WI38 (cell line): ENCODE results near the gene CCDC93.

Experiments
- H3K4me3 ChIP-seq: 2 replicates; pipeline ENCODE4 v1.5.1; 2011; ENCODE audit warnings: low read depth, mild to moderate bottlenecking, control low read depth, low read length
- TF ChIP-seq, protein P1 (sequence below): IDR thresholded peaks from 2 replicates; pipeline ENCODE4 v1.5.1; 2012; ENCODE audit warnings: low read depth, mild to moderate bottlenecking, control low read depth, low read length

The CCDC93 gene

GRCh38 chr2:117956036-117956796 is 57.7 kb downstream of the CCDC93 start:
- H3K4me3 ChIP-seq: no peak overlapping the region
- TF ChIP-seq, protein P1, sequence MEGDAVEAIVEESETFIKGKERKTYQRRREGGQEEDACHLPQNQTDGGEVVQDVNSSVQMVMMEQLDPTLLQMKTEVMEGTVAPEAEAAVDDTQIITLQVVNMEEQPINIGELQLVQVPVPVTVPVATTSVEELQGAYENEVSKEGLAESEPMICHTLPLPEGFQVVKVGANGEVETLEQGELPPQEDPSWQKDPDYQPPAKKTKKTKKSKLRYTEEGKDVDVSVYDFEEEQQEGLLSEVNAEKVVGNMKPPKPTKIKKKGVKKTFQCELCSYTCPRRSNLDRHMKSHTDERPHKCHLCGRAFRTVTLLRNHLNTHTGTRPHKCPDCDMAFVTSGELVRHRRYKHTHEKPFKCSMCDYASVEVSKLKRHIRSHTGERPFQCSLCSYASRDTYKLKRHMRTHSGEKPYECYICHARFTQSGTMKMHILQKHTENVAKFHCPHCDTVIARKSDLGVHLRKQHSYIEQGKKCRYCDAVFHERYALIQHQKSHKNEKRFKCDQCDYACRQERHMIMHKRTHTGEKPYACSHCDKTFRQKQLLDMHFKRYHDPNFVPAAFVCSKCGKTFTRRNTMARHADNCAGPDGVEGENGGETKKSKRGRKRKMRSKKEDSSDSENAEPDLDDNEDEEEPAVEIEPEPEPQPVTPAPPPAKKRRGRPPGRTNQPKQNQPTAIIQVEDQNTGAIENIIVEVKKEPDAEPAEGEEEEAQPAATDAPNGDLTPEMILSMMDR: no peak

DNA sequence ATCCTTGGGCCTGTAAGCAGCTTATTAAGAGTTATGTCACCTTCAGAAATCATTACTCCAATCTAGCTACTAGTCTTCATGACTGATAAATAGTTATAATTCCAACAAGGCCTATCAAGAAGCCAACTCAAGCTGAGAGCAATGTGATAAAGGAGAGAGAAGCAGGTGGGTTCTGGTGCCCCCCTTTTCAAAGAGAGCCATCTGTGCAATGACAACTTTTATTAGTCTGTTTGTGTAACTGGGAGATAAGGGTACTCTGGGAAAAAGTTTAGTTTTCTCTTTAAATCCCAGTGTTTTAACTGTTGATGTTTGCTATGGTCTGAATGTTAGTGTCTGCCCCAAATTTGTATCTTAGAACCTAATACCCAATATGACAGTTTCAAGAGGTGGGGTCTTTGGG is 60.6 kb downstream of the CCDC93 start:
- no peak overlapping the region for H3K4me3 ChIP-seq

GRCh38 chr2:117952701-117953100 is 61.2 kb downstream of the CCDC93 start:
- H3K4me3 ChIP-seq: no peak overlapping the region
- TF ChIP-seq, protein P1: no peak

More for the DNA sequence above, 60.6 kb downstream of the CCDC93 start:
- TF ChIP-seq, protein P1: no peak

GRCh38 chr2:117952228-117952627 is 61.6 kb downstream of the CCDC93 start:
- TF ChIP-seq, protein P1: no peak

GRCh38 chr2:117949806-117950205 is 64.1 kb downstream of the CCDC93 start:
- TF ChIP-seq, protein P1: no peak
- H3K4me3 ChIP-seq: no peak overlapping the region

More at GRCh38 chr2:117952228-117952627, 61.6 kb downstream of the CCDC93 start:
- H3K4me3 ChIP-seq: no peak overlapping the region

DNA sequence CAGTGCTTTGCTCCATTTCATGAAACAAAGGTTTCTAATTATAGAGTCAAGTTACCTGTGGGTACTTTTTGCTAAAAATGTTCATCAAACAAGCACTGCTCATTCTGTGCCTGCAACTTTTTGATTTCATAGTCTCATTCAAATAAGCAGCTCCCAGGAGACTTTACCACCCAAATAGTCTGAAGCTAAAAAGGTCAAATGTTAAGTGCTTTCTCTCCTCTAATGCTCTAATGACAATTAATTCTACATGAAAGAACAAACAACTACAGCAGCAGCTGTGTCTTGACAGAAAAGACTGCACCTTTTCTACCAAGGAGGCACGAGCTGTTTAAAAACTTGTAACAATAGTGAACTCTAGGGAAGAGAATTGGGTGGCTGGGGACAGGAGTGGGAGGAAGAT is 65.3 kb downstream of the CCDC93 start:
- TF ChIP-seq, protein P1: no peak
- no peak overlapping the region for H3K4me3 ChIP-seq

DNA sequence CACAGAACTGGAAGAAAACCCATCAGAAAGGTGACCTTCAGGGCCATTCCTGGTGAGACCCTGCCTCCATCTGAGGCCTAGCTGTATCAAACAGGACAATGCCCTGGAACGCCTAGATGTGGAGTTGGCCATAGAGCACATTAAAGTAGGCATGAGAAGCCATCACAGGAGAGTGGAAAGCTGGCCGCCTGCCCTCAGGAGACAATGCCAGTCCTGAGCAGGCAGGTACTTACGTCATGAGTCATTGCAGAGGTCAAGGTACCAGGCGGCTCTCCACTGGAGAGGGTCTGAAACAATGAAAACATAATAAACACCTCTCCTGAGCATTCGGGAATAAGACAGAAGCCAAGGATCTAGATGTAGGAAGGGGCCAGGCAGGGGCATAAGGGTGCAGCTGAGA is 68.6 kb downstream of the CCDC93 start:
- H3K4me3 ChIP-seq: no peak overlapping the region
- TF ChIP-seq, protein P1: no peak
